Activated CD8-positive, alpha-beta memory T cell treated with anti-CD3 and anti-CD28 coated beads, Interleukin-2, amount 50 U/mL, for 24 hours (primary cell): ENCODE data around the gene MOB2.
"Not testable (repeated sequence)": the region's sequence is repeated elsewhere in the genome, so short reads cannot be mapped to it uniquely, and the experiment has no call there.

Experiments
- DNase-seq: peaks from one replicate; pipeline ENCODE4 v3.0.0-alpha.2; 2020; ENCODE audit errors: extremely low read depth

MOB2 gene

DNA sequence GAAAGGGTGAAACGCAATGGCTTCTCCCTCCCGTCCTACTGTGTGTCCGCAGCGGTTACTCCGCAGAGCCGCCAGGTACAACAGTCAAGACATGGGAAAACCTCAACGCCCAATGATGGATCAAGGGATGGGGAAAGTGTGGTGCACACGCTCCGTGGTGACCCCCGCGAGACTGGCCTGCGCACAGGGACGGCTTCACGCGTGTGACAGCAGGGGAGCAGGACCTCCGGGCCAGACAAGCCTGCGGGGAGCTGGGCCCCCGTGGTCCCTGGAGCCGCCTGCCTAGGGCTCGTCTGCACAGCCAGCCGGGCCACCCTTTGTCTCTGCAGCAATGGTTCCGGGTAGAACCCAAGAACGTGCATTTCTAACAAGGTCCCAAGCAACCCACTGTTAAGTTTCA lies 31.7 kb upstream of the MOB2 start:
- no peak for DNase-seq

GRCh38 chr11:1517117-1518005 lies 30.8 kb upstream of the MOB2 start:
- no peak for DNase-seq

GRCh38 chr11:1516273-1517067 lies 29.9 kb upstream of the MOB2 start:
- no peak for DNase-seq

DNA sequence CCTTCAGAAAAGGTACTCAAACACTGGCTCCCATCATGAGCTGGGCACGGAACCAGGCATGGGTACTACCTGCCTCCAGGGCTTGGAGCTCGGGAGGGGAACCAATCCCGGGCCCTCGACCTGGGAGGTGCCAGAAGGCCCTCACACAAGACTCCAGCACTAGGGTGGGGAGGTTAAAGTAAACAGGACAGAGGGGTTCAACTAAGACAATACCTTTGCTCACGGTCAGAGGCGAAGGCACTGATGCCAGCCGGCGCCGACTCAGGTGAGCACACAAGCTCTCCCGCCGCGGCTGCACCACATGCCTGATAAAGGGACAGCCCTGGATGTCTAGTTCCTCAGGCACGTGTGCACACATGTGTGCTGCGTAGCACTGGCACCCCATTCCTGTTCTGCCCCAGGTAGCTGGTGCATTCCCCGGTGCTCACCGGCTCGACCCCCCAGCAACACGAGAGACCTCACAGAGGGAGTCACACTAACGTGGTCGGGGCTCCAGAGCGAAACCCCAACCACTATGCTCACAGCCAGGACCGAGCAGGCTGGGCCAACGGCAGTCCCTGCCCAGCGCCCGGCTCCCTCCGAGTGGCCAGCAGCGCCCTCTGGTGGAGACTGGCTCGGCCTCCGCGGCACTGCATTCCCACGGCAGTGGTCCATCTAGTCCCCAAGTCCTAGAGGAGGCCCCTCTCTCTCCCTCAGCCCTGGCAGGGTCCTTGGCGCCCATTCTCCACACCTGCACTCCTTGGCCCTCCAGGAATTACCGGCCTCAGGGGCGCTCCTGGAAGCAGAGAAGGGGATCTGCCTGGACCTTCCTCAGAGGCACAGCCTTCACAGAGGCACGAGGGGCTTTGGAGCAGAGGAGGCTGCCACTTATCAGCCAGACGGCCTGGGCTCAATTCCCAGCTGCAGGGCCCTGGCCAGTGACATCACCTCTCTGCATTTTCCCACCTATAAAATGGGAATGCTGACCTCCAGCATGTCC lies 28.8 kb upstream of the MOB2 start:
- peak; percentile 42 for DNase-seq

DNA sequence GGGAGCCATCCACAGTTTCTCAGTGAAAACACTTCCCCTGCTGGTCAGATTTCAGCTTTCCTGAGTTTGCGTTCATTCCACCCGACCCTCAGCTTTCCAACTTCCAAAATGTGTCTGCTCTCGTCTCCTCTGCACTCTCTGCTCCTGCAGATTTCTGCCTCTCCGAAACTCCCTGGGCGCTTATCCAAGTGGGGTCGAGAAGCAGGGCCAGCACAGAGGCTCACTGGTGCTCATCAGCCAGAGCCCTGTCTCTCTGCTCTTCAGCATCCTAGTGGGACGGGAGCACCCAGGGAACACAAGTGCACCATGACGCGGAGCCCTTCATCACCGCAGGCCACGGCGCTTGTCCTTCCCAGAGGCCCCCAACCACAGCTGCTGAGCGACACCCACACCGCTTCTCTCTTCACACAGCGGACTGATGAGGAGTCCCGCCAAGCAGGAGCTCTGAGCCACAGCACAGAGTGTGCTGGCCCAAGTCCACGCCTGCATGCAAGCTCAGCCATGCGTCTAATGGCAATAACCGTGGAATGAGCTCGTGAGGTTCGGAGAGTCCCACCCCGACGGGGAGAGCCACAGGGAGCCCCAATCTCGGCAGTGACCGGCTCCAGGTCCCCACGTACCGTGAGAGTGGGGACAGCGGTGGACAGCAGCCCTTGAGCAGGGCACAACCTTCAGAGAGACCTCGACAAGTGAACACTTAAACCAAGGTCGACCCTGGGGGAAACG lies 27.9 kb upstream of the MOB2 start:
- DNase-seq, result no peak

- DNase-seq, result no peak
Measured at GRCh38 chr11:1513326-1514296, 27.0 kb upstream of the MOB2 start.

DNA sequence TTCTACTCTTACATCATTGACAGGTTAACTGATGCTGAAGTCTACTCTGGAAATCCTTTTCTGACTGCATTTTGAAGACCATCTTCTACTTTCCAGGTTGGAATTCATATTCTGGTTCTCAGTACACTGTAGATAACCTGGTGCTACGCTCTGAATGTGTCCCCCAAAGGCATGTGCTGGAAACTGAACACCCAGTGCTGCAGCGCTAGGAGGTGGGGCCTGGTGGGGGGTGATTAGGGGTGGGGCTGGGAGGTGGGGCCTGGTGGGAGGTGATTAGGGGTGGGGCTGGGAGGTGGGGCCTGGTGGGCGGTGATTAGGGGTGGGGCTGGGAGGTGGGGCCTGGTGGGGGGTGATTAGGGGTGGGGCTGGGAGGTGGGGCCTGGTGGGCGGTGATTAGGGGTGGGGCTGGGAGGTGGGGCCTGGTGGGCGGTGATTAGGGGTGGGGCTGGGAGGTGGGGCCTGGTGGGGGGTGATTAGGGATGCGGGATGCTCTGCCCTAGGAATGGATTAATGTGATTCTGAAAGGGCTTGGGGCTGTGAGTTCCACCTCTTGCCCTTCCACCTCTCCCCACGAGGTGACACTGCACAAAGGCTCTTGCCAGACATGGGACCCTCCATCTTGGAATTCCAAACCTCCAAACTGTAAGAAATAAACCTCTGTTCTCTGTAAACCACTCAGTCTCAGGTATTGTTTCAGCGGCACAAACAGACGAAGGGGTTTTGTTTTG lies 26.1 kb upstream of the MOB2 start:
- DNase-seq, result not testable (repeated sequence)

- DNase-seq, result no peak
Measured at GRCh38 chr11:1511937-1512496, 25.4 kb upstream of the MOB2 start.

- no peak for DNase-seq
Measured at GRCh38 chr11:1510928-1511327, 24.3 kb upstream of the MOB2 start.

- DNase-seq, result not testable (repeated sequence)
Measured at GRCh38 chr11:1510351-1510750, 23.8 kb upstream of the MOB2 start.

GRCh38 chr11:1509626-1510255 lies 23.2 kb upstream of the MOB2 start:
- DNase-seq, result no peak

GRCh38 chr11:1508986-1509385 lies 22.4 kb upstream of the MOB2 start:
- no peak for DNase-seq

- no peak for DNase-seq
Measured at GRCh38 chr11:1508491-1508891, 21.9 kb upstream of the MOB2 start.

DNA sequence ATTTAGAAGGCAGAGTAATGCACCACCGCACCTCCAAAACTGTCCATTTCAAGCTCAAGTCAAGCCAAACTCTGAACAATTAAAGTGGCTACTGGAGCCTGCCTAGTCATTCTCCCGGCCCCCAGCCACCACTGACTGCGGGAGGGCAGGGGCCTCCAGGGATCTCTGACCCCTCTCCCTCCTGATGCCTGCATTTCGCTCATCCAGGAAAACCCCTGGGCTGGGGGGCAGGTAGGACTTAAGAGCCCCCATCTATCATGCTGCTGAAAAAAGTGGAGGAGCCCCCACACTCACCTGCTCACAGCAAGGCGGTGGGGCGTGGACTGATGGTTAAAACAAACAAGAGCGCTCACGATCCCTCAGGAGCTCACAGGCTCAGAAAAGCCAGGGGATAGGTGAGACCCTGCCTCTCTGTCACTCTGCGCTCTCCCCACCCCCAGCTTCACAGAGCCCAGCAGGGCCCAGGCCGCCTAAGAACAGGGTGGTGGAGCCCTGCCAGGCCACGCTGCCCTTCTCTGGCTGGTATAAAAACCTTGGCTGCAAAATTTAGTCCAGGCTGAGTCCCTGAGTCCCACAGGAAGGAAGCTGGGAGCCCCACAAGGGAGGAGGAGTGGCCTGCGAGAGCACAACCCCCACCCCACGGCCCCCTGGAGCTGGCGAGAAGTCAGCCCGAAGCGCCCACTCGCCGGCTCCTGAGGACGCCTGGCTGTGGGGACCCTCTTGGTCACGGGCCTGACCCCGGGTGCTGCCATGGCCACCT lies 21.0 kb upstream of the MOB2 start:
- no peak for DNase-seq

- no peak for DNase-seq
Measured at GRCh38 chr11:1506981-1507380, 20.4 kb upstream of the MOB2 start.

DNA sequence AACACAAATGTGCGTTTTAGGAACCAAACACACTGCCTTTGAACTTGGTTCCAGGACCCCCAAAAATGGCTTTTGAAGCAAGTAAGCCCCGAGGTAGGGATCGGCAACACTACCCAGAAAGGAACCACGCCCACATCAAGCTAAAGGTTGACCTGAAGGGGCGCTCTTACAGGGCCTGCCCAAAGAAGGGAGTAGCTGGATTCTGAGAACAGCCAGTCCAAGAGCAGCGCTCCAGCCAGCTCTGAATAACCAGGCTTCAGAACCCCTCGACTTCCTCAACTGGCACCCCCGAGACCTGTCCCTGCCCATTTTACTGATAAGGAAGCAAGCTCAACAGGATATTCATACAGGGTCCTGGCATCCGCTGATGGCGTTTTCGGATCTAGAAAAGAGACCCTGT lies 18.9 kb upstream of the MOB2 start:
- no peak for DNase-seq

DNA sequence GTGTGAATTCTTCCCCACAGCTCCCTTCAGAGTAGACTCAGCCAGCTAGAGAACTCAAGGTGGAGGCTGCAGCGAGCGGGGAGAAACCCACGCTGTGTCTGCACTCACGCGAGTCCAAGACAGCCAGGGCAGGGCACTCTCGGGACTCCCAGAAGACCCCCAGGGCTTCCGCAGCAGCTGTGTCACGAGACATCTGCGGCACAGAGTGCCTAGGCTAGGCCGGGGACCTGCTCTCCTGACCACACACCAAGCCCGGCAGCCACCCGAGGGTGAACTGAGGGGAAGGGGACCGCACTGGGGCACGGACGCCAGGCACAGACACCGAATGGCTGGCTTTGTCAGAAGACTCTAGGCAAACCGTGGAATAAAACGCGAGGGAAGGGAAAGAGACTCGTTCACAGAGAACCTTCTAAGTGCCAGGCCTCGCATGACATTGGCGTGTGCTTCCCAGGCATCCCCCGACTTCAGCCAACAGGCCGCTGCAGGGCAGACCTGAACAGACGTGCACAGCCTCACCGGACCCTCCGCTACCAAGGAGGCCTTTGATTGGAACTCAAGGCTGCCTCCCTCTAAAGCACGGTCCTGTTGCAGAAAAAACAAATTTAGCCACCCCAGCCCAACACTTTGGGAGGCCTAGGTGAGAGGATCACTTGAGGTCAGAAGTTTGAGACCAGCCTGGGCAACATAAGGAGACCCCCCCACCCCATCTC lies 18.2 kb upstream of the MOB2 start:
- no peak for DNase-seq
